MM.1S (cell line): Measurements from ENCODE around the gene GNG14.

ENCODE experiments used
- DNase-seq: peaks from one replicate; pipeline ENCODE4 v3.0.0-alpha.2; 2015
- H2AFZ ChIP-seq: fragments of 300-600 bp; sonication (generic); 2 replicates; pipeline ENCODE4 v1.6.0; 2016; ENCODE audit warnings: antibody characterized with exemption, low read length
- H3F3A ChIP-seq: fragments of 300-600 bp; sonication (generic); 2 replicates; pipeline ENCODE4 v1.6.1; 2016; ENCODE audit warnings: mild to moderate bottlenecking, antibody characterized with exemption, low read length, moderate library complexity, mixed read lengths; ENCODE audit not compliant: insufficient read depth
- H3K27ac ChIP-seq: fragments of 300-600 bp; sonication (generic); 2 replicates; pipeline ENCODE4 v1.5.1; 2016; ENCODE audit warnings: mild to moderate bottlenecking, low read length
- H3K27me3 ChIP-seq: fragments of 300-600 bp; sonication (generic); replicated peaks from 2 replicates; pipeline ENCODE4 v1.6.0; 2016; ENCODE audit warnings: low read length; ENCODE audit not compliant: insufficient read depth
- H3K36me3 ChIP-seq: fragments of 300-600 bp; sonication (generic); replicated peaks from 2 replicates; pipeline ENCODE4 v1.6.1; 2016; ENCODE audit warnings: mild to moderate bottlenecking, low read length, mixed read lengths; ENCODE audit not compliant: insufficient read depth
- H3K4me1 ChIP-seq: fragments of 300-600 bp; sonication (generic); 2 replicates; pipeline ENCODE4 v1.6.1; 2016; ENCODE audit warnings: low read length, mixed read lengths
- H3K4me2 ChIP-seq: fragments of 300-600 bp; sonication (generic); 2 replicates; pipeline ENCODE4 v1.6.0; 2016; ENCODE audit warnings: low read depth, low read length
- H3K4me3 ChIP-seq: fragments of 300-600 bp; sonication (generic); 2 replicates; pipeline ENCODE4 v1.5.1; 2016; ENCODE audit warnings: low read length, mixed read lengths
- H3K79me2 ChIP-seq: fragments of 300-600 bp; sonication (generic); 2 replicates; pipeline ENCODE4 v1.6.1; 2016; ENCODE audit warnings: mixed run types, low read length, mixed read lengths
- H3K9ac ChIP-seq: fragments of 300-600 bp; sonication (generic); 2 replicates; pipeline ENCODE4 v1.6.1; 2016; ENCODE audit warnings: low read length, mixed read lengths
- H3K9me2 ChIP-seq: fragments of 300-600 bp; sonication (generic); replicated peaks from 2 replicates; pipeline ENCODE4 v1.6.1; 2016; ENCODE audit warnings: mild to moderate bottlenecking, low read length, mixed read lengths; ENCODE audit not compliant: insufficient read depth
- H3K9me3 ChIP-seq: fragments of 300-600 bp; sonication (generic); replicated peaks from 2 replicates; pipeline ENCODE4 v1.6.1; 2016; ENCODE audit warnings: mild to moderate bottlenecking, low read length, mixed read lengths; ENCODE audit not compliant: insufficient read depth
- H4K20me1 ChIP-seq: fragments of 300-600 bp; sonication (generic); 2 replicates; pipeline ENCODE4 v1.6.1; 2016; ENCODE audit warnings: mild to moderate bottlenecking, low read length, moderate library complexity, mixed read lengths; ENCODE audit not compliant: insufficient read depth
- EZH2 ChIP-seq: fragments of 300-600 bp; sonication (generic); optimal IDR thresholded peaks from 2 replicates; pipeline ENCODE3; 2017; ENCODE audit warnings: low read depth, mild to moderate bottlenecking, antibody characterized with exemption, low read length, mixed read lengths
- EZH2phosphoT487 ChIP-seq: fragments of 300-600 bp; sonication (generic); IDR thresholded peaks from 2 replicates; pipeline ENCODE4 v1.6.1; 2018; ENCODE audit warnings: antibody characterized with exemption, low read length
- TF ChIP-seq, protein P1 (sequence below): fragments of 300-600 bp; sonication (generic); IDR thresholded peaks from 2 replicates; pipeline ENCODE4 v1.5.1; 2016; ENCODE audit warnings: antibody characterized with exemption, low read length, mixed read lengths

The GNG14 gene

DNA sequence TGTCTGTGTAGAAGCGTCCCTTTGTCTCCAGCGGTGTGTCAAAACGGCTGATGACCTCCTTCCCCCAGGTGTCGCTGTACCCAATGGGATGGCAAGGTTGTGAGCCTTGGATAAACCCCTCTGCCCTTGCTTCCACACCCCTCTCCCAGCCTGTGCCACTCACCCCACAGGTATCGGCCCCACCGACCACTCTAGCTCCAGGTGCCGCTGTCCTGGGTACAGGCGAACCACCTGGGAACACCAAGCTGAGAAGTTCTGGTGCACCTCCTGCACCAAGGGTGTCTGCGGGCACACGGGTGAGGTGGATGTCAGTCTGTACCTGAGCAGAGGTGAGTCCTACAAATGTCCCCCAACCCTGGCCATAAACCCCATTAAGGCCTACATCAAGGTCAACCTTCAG, 37.9 kb upstream of the GNG14 start:
- H3K9me3 ChIP-seq, result no peaks in the 10 kb centered on the region
- H3K9ac ChIP-seq, result no peak overlapping the region
- H4K20me1 ChIP-seq, result no peaks in the 10 kb centered on the region
- no peaks in the 10 kb centered on the region for H3K9me2 ChIP-seq
- TF ChIP-seq EZH2phosphoT487, result no peak
- TF ChIP-seq, protein P1, sequence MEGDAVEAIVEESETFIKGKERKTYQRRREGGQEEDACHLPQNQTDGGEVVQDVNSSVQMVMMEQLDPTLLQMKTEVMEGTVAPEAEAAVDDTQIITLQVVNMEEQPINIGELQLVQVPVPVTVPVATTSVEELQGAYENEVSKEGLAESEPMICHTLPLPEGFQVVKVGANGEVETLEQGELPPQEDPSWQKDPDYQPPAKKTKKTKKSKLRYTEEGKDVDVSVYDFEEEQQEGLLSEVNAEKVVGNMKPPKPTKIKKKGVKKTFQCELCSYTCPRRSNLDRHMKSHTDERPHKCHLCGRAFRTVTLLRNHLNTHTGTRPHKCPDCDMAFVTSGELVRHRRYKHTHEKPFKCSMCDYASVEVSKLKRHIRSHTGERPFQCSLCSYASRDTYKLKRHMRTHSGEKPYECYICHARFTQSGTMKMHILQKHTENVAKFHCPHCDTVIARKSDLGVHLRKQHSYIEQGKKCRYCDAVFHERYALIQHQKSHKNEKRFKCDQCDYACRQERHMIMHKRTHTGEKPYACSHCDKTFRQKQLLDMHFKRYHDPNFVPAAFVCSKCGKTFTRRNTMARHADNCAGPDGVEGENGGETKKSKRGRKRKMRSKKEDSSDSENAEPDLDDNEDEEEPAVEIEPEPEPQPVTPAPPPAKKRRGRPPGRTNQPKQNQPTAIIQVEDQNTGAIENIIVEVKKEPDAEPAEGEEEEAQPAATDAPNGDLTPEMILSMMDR, result no peak
- TF ChIP-seq EZH2, result no peak
- H3K4me3 ChIP-seq, result no peak overlapping the region
- no peak overlapping the region for H3K27ac ChIP-seq
- no peaks in the 10 kb centered on the region for H3F3A ChIP-seq
- H3K27me3 ChIP-seq, result no peaks in the 10 kb centered on the region
- H3K4me1 ChIP-seq, result no peaks in the 10 kb centered on the region
- no peak overlapping the region for H3K4me2 ChIP-seq
- no peaks in the 10 kb centered on the region for H3K36me3 ChIP-seq
- no peaks in the 10 kb centered on the region for H3K79me2 ChIP-seq
- H2AFZ ChIP-seq, result no peak overlapping the region
- DNase-seq, result no peak

DNA sequence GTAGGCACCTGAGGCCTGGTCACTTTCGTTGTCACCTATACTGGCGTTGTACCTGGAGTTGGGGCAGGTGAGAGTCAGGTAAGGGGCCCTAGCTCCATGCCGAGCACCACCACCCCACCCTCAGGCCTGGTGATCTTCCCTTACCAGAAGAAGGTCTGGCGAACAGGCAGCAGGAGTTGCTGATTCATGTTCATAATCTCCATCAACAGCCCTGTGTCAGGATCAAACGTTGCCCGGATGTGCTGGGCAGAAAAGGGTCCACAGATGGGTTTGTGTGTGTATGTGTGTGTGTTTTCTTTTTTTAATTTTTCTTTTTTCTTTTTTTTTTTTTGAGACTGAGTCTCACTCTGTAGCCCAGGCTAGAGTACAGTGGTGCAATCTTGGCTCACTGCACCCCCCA, 35.6 kb upstream of the GNG14 start:
- Histone ChIP-seq H3K4me1 (no peaks in the 10 kb centered on the region), H3K9me2 (no peaks in the 10 kb centered on the region), H3K36me3 (no peaks in the 10 kb centered on the region), H3K9ac (no peak overlapping the region), H3K9me3 (no peaks in the 10 kb centered on the region), H3K4me2 (no peak overlapping the region), H3K27me3 (no peaks in the 10 kb centered on the region), H3K27ac (no peak overlapping the region), H3K4me3 (no peak overlapping the region), H2AFZ (no peak overlapping the region), H3F3A (no peaks in the 10 kb centered on the region), H4K20me1 (no peaks in the 10 kb centered on the region), H3K79me2 (no peaks in the 10 kb centered on the region)
- TF ChIP-seq EZH2 (no peak), EZH2phosphoT487 (no peak)
- TF ChIP-seq, protein P1, result no peak
- no peak for DNase-seq

DNA sequence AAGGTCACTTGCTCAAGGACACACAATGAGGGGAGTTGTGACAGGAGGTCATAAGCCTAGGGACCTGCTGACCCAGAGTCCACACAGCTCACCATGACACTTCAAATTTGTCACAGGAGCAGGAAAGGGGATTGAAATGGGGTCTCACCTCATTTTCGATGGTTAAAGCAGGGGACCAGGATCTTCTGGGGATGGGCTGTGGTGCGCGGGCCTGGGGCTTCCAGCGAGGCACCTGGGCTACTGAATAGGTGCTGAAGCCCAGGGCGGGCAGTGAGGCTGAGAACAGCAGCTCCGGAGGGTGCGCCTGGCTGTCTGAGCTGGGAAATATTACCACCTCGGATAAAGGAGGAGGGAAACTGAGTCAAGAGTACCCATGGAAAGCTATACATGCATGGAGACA, 32.3 kb upstream of the GNG14 start:
- Histone ChIP-seq H3K9me3 (no peaks in the 10 kb centered on the region), H3K79me2 (no peaks in the 10 kb centered on the region), H3K9me2 (no peaks in the 10 kb centered on the region), H3K4me1 (no peaks in the 10 kb centered on the region), H3K27ac (no peak overlapping the region), H3F3A (no peaks in the 10 kb centered on the region), H3K9ac (no peak overlapping the region), H3K36me3 (no peaks in the 10 kb centered on the region), H3K4me3 (no peak overlapping the region), H2AFZ (no peak overlapping the region), H3K27me3 (no peaks in the 10 kb centered on the region), H3K4me2 (no peak overlapping the region), H4K20me1 (no peaks in the 10 kb centered on the region)
- no peak for DNase-seq
- TF ChIP-seq EZH2phosphoT487 (no peak), EZH2 (no peak)
- TF ChIP-seq, protein P1, result no peak
